Measurements from ENCODE around the gene PGAP3.
"Not testable (repeated sequence)": the region's sequence is repeated elsewhere in the genome, so short reads cannot be mapped to it uniquely, and the experiment has no call there.

Gene PGAP3

GRCh38 chr17:39687546-39688474 lies at the start of gene PGAP3:
Gene PGAP3, minus strand, starts transcription at chr17:39688057. Its CDS starts 43 bp downstream, at chr17:39688014.
- peak; percentile 91 for DNase-seq

GRCh38 chr17:39737206-39737759 lies 49.4 kb upstream of the PGAP3 start:
- DNase-seq, result no peak

- DNase-seq, result no peak
These were observed 48.7 kb upstream of the PGAP3 start for GRCh38 chr17:39736319-39737165.

- DNase-seq, result no peak
These were observed 48.0 kb upstream of the PGAP3 start for GRCh38 chr17:39735882-39736281.

- no peak for DNase-seq
These were observed 44.7 kb upstream of the PGAP3 start for GRCh38 chr17:39732586-39732985.

- peak; percentile 98 for DNase-seq
These were observed 42.5 kb upstream of the PGAP3 start, which contains the start of gene MIEN1 for GRCh38 chr17:39730095-39730921. Gene MIEN1, minus strand, starts transcription at chr17:39730532. Its CDS starts 37 bp downstream, at chr17:39730495.

GRCh38 chr17:39729280-39729851 lies 41.5 kb upstream of the PGAP3 start:
- DNase-seq, result no peak

GRCh38 chr17:39727556-39727955 lies 39.7 kb upstream of the PGAP3 start:
- DNase-seq, result no peak

- no peak for DNase-seq
These were observed 38.8 kb upstream of the PGAP3 start for GRCh38 chr17:39726617-39727016.

- DNase-seq, result not testable (repeated sequence)
These were observed 38.1 kb upstream of the PGAP3 start for GRCh38 chr17:39725923-39726322.

GRCh38 chr17:39724731-39725130 lies 36.9 kb upstream of the PGAP3 start:
- no peak for DNase-seq

- DNase-seq, result peak; percentile 54
These were observed 35.4 kb upstream of the PGAP3 start for GRCh38 chr17:39722965-39723848.

- DNase-seq, result no peak
These were observed 34.2 kb upstream of the PGAP3 start for GRCh38 chr17:39722104-39722503.

GRCh38 chr17:39719563-39720355 lies 31.9 kb upstream of the PGAP3 start:
- DNase-seq, result no peak

GRCh38 chr17:39717660-39718059 lies 29.8 kb upstream of the PGAP3 start:
- no peak for DNase-seq

- DNase-seq, result no peak
These were observed 29.2 kb upstream of the PGAP3 start for GRCh38 chr17:39716879-39717536.

GRCh38 chr17:39716073-39716818 lies 28.4 kb upstream of the PGAP3 start:
- DNase-seq, result no peak

GRCh38 chr17:39715375-39716072 lies 27.7 kb upstream of the PGAP3 start:
- no peak for DNase-seq
